ENCODE results near the gene KIF1A.

The KIF1A gene

GRCh38 chr2:240819858-240820606 lies at the start of gene KIF1A:
Gene KIF1A, minus strand, starts transcription at chr2:240820219. Its CDS starts 22,467 bp downstream, at chr2:240797752.
- DNase-seq = no peak

DNA sequence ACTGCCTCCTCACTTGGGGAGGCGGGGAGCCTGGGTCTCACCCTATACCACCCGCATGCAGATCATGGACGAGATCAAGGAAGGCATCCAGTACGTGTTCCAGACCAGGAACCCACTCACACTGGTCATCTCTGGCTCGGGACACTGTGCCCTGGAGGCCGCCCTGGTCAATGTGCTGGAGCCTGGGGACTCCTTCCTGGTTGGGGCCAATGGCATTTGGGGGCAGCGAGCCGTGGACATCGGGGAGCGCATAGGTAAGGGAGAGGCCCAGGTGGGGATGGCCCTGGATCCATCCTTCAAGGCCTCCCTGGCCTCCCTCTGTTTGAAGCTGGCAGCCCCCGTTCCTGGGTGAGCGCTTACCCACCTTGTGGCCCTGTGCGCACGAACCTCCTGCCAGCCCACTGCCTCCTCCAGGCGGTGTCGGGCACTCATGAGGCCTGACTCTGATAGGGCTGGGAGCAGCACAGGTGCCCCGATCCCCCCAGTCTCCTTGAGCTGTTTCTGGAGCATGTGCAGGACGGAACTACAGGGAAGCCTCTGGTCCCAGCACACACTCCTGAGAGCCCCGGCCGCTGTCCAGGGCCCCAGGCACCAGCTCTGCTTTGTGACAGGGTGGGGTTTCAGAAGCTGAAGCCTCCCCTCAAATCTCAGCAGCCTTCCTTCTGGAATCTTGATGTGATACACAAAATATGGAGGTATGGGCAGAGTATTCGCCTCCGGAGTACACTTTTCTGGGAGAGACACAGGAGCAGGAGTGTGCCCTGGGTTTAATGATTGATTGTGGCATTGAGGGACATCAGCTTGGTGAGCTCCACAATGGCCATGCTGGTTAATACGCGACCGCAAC lies 49.3 kb upstream of the KIF1A start:
- DNase-seq = no peak

DNA sequence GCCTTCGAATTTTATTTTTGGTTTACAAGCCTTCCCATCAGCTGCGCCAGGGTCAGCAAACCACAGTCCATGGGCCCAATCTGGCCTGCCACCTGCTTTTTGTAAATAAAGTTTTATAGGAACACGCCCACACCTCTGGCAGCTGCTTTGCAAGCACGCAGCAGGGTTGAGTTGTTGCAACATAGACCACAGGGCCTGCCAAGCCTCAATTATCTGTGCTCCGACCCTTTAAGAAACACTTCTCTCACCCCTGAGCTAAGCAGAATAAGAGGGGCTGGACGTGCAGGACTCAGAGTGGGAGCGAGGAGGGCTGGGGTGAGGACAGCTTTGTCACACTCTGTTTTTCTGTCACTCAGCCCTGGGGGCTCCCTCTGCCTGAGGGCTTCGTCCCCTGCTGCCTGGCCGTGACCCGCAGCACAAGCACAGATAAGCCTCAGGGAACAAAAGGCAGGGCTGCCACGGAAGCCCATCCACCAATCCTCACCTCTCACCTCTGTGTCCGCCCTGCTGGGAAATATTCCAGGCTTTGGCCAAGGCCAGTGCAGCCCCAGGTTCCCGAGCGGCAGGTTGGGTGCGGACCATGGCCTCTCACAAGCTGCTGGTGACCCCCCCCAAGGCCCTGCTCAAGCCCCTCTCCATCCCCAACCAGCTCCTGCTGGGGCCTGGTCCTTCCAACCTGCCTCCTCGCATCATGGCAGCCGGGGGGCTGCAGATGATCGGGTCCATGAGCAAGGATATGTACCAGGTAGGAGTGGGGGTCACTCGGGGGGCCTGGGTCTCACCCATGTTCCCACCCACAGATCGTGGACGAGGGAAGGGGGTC lies 48.5 kb upstream of the KIF1A start, which contains the start of gene AGXT:
TSS of gene AGXT (plus strand) at position 539 of the 823 bp plus-strand sequence. CDS start at position 581, 42 bp downstream.
- DNase-seq = no peak

GRCh38 chr2:240865391-240865790 lies 45.4 kb upstream of the KIF1A start:
- DNase-seq = no peak

DNA sequence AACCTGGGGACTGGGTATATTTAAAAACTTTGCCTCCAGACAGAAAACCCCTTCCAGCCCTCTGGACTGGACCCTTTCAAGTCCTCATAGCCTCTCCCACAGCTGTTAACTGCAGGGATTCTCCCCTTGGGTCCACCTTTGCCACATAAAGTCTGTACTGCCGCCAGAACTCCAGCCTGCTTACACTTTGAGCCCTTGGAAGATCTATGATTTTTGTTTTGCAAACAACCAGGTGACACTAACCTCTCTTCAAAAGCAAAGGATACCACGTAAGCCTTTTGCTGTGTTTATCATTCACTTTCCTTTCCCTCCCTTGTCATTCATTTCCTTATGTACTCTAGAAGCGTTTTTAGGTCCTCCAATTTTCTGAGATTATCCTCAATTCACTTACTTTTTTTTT lies 44.5 kb upstream of the KIF1A start:
- no peak for DNase-seq

DNA sequence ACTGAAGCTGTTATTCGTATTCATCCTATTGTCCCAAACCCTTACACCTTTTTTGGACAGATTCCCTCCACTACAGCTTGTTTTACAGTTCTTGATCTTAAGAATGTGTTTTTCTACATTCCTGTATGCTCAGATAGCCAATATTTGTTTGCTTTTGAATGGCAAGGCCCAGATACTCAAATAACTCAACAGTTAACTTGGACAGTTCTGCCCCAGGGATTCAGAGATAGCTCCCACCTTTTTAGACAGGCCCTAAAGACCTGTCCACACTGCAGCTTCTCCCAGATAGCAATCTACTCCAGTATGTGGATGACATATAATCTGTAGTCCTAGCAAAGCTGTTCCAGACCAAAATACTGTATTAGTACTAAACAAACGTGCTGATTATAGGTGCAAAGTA lies 41.5 kb upstream of the KIF1A start:
- no peak for DNase-seq

DNA sequence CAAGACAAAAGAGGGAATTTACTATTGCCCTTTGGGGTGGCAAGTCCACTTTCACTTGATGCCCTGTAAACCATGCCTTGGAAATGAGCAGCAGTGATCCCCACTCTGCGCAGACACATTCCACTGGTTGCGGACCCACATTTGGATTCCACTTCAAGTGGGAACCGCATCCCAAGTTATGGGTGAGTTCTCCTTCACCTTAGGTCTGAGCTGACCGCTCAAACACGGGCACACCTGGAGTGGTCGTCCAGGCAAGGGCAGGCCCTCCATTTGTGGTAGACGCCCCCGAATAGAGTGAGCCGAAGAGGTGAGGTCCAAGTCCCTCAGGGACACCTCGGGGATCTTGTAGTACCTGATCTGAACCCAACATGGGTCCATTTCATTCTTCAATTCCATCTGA lies 38.9 kb upstream of the KIF1A start:
- DNase-seq = no peak

DNA sequence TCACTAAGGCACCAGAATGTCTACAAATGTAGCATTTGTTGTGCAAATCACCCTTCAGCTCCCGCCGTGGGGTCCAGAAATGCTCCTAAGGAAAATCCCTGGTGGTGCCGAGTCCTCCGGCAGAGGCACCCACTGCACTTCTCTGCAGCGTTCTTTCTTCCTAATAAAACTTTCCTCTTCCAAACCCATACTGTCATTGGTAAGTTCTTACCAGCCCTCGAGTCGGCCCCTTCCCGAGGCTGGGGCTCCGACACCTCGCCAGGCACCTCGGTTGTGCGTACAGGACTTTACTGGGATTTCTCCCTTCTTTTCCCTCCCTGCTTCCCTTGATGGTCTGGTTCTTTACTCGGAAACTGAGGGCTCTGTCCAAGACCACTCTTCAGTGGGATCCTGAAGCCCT lies 38.3 kb upstream of the KIF1A start:
- DNase-seq = no peak

GRCh38 chr2:240857039-240858008 lies 37.3 kb upstream of the KIF1A start:
- no peak for DNase-seq

GRCh38 chr2:240856151-240856980 lies 36.3 kb upstream of the KIF1A start:
- DNase-seq = no peak

DNA sequence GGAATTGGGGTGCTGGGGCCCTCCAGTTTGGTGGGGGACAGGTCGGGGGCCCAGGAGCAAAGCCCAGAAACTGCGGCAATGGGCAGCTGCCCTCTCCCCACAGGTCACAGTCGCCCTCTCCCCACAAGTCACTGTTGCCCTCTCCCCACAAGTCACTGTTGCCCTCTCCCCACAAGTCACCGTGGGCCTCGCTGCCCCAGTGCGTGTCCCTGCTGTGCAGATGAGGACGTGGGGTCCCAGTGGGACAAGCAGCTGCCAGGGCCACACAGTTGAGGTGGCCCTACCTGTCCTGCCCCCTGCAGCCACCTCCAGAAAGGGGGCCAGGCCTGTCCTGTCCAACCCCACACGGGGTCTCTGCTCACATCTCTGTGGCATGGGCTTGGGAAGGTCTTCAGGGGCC lies 35.7 kb upstream of the KIF1A start:
- no peak for DNase-seq

DNA sequence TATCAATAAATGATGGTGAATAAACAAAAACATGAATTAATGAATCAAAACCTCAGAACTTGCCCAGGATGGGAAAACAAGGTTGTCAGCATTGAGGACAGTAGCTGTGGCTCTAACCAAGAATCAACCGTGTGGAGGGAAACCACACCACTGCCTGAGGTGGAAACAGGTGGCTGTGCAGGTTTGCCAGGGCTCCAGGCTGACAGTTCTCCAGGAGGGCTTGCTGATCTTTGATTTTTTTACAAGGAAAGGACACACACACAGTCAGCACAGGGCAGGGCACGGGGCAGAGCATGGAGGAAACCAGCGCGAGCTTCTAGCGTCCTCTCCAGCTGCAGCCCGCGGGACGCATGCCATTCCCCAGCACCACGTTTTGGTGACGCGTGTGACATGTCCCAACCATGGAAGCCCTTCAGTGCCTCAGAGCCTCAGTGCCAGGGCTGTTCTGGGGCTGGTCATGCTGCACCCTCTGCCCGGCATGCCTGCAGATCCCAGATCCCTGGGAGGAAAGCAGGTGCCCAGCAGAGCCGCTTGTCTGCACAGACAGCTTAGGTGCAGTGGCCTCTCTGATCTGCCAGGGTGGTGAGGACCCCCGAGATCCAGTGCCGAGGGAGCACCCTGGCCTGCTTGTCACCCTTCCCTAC lies 32.8 kb upstream of the KIF1A start:
- no peak for DNase-seq

DNA sequence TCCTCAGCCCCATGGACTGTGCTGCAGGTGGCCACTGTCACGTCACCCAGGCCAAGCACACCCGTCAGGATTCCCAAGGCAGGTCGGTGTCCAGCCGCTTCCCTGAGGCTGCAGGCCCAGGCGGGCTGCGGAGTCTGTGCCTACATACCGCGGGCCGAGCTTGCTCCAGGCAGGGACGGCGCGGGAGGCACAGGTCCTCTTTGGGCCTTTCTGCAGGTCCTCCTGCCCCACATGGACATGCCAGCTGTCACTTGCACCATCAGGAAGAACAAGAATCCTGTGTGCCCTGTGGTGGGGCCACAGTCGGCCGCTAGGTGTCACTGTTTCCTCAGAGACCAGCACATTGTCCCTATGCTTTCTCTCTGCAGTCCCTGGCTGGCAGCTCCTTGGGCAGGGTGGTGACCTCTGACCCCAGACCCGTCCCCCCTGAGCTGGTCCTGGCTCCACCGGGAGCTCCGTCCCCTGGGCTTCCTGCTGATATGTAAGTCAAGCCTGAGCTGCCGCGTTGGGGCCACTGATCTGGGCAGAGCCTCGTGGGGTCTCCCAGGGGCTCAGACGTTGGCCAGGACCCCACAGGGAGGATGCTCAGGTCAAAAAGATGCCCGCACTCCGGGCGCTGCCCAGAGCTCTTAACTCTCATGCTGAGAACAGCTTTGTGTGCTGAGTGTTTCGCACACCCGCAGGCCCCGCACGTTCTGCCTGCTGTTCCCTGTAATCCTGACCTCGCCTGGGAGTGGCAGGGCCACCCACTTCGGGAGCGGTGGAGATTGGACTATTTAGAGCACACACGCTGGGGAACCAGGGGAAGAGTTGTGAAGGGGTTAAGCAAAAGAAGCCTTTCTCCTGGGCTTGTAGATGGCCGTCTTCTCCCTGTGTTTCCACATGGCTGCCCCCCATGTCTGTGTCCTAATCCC lies 31.3 kb upstream of the KIF1A start:
- peak; percentile 83 for DNase-seq

GRCh38 chr2:240850756-240851077 lies 30.7 kb upstream of the KIF1A start:
- no peak for DNase-seq

GRCh38 chr2:240850026-240850425 lies 30.0 kb upstream of the KIF1A start:
- no peak for DNase-seq

DNA sequence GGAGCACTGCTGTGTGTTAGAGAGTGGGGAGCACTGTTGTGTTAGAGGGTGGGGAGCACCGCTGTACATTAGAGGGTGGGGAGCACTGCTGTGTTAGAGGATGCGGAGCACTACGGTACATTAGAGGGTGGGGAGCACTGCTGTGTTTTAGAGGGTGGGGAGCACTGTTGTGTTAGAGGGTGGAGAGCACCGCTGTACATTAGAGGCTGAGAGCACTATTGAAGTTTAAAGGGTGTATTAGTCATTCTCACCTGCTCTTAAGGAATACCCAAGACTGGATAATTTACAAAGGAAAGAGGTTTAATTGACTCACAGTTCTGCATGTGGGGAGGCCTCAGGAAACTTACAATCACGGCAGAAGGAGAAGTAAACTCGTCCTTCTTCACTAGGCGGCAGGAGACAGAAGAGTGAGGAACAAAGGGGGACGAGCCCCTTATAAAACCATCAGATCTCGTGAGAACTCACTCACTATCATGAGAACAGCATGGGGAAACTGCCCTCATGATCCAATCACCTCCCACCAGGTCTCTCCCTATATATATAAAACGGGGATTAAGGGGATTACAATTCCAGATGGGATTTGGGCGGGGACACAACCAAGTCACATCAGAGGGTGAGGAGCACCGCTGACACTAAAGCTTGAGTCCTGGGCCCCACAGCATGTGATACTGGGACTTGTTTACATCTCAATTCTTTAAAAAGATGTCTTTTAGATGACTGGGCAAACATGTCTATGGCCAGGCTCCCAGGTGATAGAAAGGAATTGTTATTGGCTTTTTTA lies 29.1 kb upstream of the KIF1A start:
- DNase-seq = no peak

GRCh38 chr2:240847817-240848216 lies 27.8 kb upstream of the KIF1A start:
- DNase-seq = no peak

- DNase-seq = no peak
Observed at GRCh38 chr2:240846873-240847595, 27.0 kb upstream of the KIF1A start.

Measured in stimulated activated CD4-positive, alpha-beta T cell treated with anti-CD3 and anti-CD28 coated beads, Interleukin-12 subunit alpha, Interleukin-12 subunit beta, amount 100 ng/mL, for 4 hours (primary cell).